HCT116 (cell line): Measurements from ENCODE around the gene HEY2. TPM values are rescaled to one million over a fixed set of nuclear protein-coding genes. Genes with fewer than 3 reads are reported as not detected.

Experiments
- ATAC-seq: fragments of 200-7000 bp; cut with Tn5 transposase; 2 replicates; pipeline ENCODE4 v1.9.1; 2020; ENCODE audit warnings: mild to moderate bottlenecking, moderate library complexity
- BruUV-seq: library from RNA; stranded (reverse); fragments of 400-500 nt; replicated peaks from 2 replicates; lab custom pipeline; 2021; lab: Mats Ljungman, UMichigan
- CTCF ChIA-PET: fragments of 300-600 bp; sonication (Branson Sonifier 250); formaldehyde crosslinking; loops from one replicate; lab custom pipeline; 2021; ENCODE audit warnings: antibody characterized with exemption; lab: Charles Lee
- POLR2A ChIA-PET: fragments of 300-600, 350-600 bp; sonication (Branson Sonifier 250); formaldehyde crosslinking; loops from one replicate; lab custom pipeline; 2021; ENCODE audit warnings: antibody characterized with exemption; lab: Charles Lee
- RAD21 ChIA-PET, 2 experiments: fragments of 300-600 bp; sonication (Branson Sonifier 250); formaldehyde crosslinking; loops; one replicate each; lab custom pipeline; 2023; ENCODE audit warnings: low total read pairs in 2 of 2; ENCODE audit not compliant: uncharacterized antibody in 2 of 2, unreplicated experiment in 2 of 2, low non-redundant PET in 1 of 2; lab: Charles Lee
- DNase-seq: peaks from one replicate; pipeline ENCODE4 v3.0.0-alpha.2; 2010; ENCODE audit warnings: low read depth, low spot score
- H2AFZ ChIP-seq: fragments of 200-600 bp; shearing (Covaris generic), sonication (generic); 2 replicates; pipeline ENCODE4 v1.6.1; 2017; ENCODE audit warnings: low read depth, mixed run types, mixed read lengths, antibody characterized with exemption, low read length; ENCODE audit not compliant: poor library complexity, severe bottlenecking
- H3K27ac ChIP-seq: 2 replicates; pipeline ENCODE4 v1.5.1; 2012; ENCODE audit warnings: low read depth, low read length
- H3K27me3 ChIP-seq: fragments of 200-600 bp; sonication (generic); 2 replicates; pipeline ENCODE4 v1.6.1; 2016; ENCODE audit warnings: mixed run types, low read length, mixed read lengths; ENCODE audit not compliant: insufficient read depth
- H3K36me3 ChIP-seq, 2 experiments: fragments of 200-500 bp in 1 of 2; fragments of 200-600 bp in 1 of 2; sonication (Bioruptor generic) in 1 of 2; sonication (generic) in 1 of 2; 2 replicates each; pipeline versions ENCODE4 v1.5.1 to v1.6.1; 2014 to 2016; ENCODE audit warnings: low read length in 2 of 2, inconsistent platforms in 1 of 2, mixed read lengths in 1 of 2, mixed run types in 1 of 2; ENCODE audit not compliant: insufficient read depth in 2 of 2, control insufficient read depth in 1 of 2
- H3K4me1 ChIP-seq, 2 experiments: fragments of 200-600 bp in 1 of 2; sonication (generic) in 1 of 2; 2 replicates each; pipeline versions ENCODE4 v1.5.1 to v1.6.1; 2012 to 2017; ENCODE audit warnings: low read length in 2 of 2, inconsistent platforms in 1 of 2, mild to moderate bottlenecking in 1 of 2, mixed read lengths in 1 of 2, mixed run types in 1 of 2, moderate library complexity in 1 of 2; ENCODE audit not compliant: insufficient read depth in 2 of 2, control insufficient read depth in 1 of 2
- H3K4me2 ChIP-seq: fragments of 200-600 bp; sonication (generic); 2 replicates; pipeline ENCODE4 v1.6.1; 2017; ENCODE audit warnings: mixed run types, low read length, mixed read lengths
- H3K4me3 ChIP-seq, 2 experiments: fragments of 200-600 bp in 1 of 2; sonication (generic) in 1 of 2; replicated peaks in 1 of 2; 2 replicates each; pipeline ENCODE4 v1.5.1; 2011 to 2016; ENCODE audit warnings: low read length in 2 of 2, control low read depth in 1 of 2, low read depth in 1 of 2, mild to moderate bottlenecking in 1 of 2, mixed read lengths in 1 of 2, mixed run types in 1 of 2
- H3K79me2 ChIP-seq: fragments of 200-600 bp; sonication (generic); 2 replicates; pipeline ENCODE4 v1.6.1; 2017; ENCODE audit warnings: mild to moderate bottlenecking, mixed run types, low read length, moderate library complexity, mixed read lengths; ENCODE audit not compliant: insufficient read depth
- H3K9ac ChIP-seq: fragments of 200-600 bp; sonication (generic); 2 replicates; pipeline ENCODE4 v1.6.1; 2016; ENCODE audit warnings: low read length, mixed read lengths
- H3K9me2 ChIP-seq: fragments of 200-600 bp; sonication (generic), shearing (Covaris generic); 2 replicates; pipeline ENCODE4 v1.6.1; 2017; ENCODE audit warnings: mixed run types, mild to moderate bottlenecking, moderate library complexity; ENCODE audit not compliant: insufficient read depth
- H3K9me3 ChIP-seq, 2 experiments: fragments of 200-500 bp in 1 of 2; fragments of 200-600 bp in 1 of 2; sonication (Bioruptor generic) in 1 of 2; sonication (generic) in 1 of 2; 2 replicates each; pipeline ENCODE4 v1.6.1; 2014 to 2017; ENCODE audit warnings: low read length in 2 of 2, mixed read lengths in 2 of 2, inconsistent platforms in 1 of 2, low read depth in 1 of 2, mild to moderate bottlenecking in 1 of 2, mixed run types in 1 of 2, moderate library complexity in 1 of 2; ENCODE audit not compliant: control insufficient read depth in 1 of 2, insufficient read depth in 1 of 2
- H4K20me1 ChIP-seq: fragments of 200-600 bp; sonication (generic), shearing (Covaris generic); 2 replicates; pipeline ENCODE4 v1.6.1; 2017; ENCODE audit warnings: mixed run types, mild to moderate bottlenecking, moderate library complexity; ENCODE audit not compliant: insufficient read depth
- ATF3 ChIP-seq: IDR thresholded peaks from 2 replicates; pipeline ENCODE4 v1.6.1; 2012
- EGR1 ChIP-seq: IDR thresholded peaks from 2 replicates; pipeline ENCODE4 v1.6.1; 2012; ENCODE audit warnings: low read depth
- ELF1 ChIP-seq: IDR thresholded peaks from 2 replicates; pipeline ENCODE4 v1.6.1; 2012; ENCODE audit warnings: low read depth, borderline replicate concordance
- EZH2 ChIP-seq: fragments of 200-600 bp; sonication (generic); IDR thresholded peaks from 2 replicates; pipeline ENCODE4 v1.6.1; 2017; ENCODE audit warnings: antibody characterized with exemption, mixed run types
- FOSL1 ChIP-seq: IDR thresholded peaks from 2 replicates; pipeline ENCODE4 v1.6.1; 2012; ENCODE audit warnings: low read depth
- POLR2A ChIP-seq: IDR thresholded peaks from 2 replicates; pipeline ENCODE4 v1.7.0; 2011; ENCODE audit warnings: borderline replicate concordance; ENCODE audit not compliant: insufficient read depth, insufficient read length; ENCODE audit errors: extremely low read depth
- SP1 ChIP-seq: IDR thresholded peaks from 2 replicates; pipeline ENCODE4 v1.6.1; 2012; ENCODE audit warnings: low read depth
- TCF7L2 ChIP-seq: IDR thresholded peaks from 2 replicates; pipeline ENCODE4 v1.7.0; 2011; ENCODE audit warnings: borderline replicate concordance, inconsistent platforms; ENCODE audit not compliant: insufficient read depth, insufficient read length; ENCODE audit errors: extremely low read depth
- ZBTB33 ChIP-seq: IDR thresholded peaks from 2 replicates; pipeline ENCODE4 v1.6.1; 2011; ENCODE audit warnings: mild to moderate bottlenecking, low read length, moderate library complexity; ENCODE audit not compliant: insufficient replicate concordance; ENCODE audit errors: extremely low read depth
- ZFX ChIP-seq: fragments of 450-650 bp; IDR thresholded peaks from 2 replicates; pipeline ENCODE4 v1.6.1; 2017
- ZNF274 ChIP-seq: fragments of 200-500 bp; sonication (Bioruptor generic); IDR thresholded peaks from 2 replicates; pipeline ENCODE4 v1.6.1; 2014; ENCODE audit warnings: mild to moderate bottlenecking, low read depth, low read length, inconsistent platforms
- intact Hi-C: fragments of 100-400 bp; cut with micrococcal nuclease; formaldehyde crosslinking; loops from 2 replicates; pipeline ENCODE4 v1.10.0; 2022
- total RNA-seq: library from RNA; stranded (reverse); gene quantifications from one replicate; pipeline ENCODE4 v1.2.1, GENCODE V29; 2021; ENCODE audit not compliant: unreplicated experiment
- TF ChIP-seq, protein P1 (sequence below), 3 experiments: fragments of 200-600 bp in 1 of 3; sonication (generic) in 1 of 3; IDR thresholded peaks in 2 of 3; conservative IDR thresholded peaks in 1 of 3; 2 replicates each; pipeline ENCODE4 v1.5.1; 2012 to 2017; ENCODE audit warnings: low read depth in 2 of 3, low read length in 2 of 3, antibody characterized with exemption in 1 of 3, borderline replicate concordance in 1 of 3, control low read depth in 1 of 3, mild to moderate bottlenecking in 1 of 3, mixed read lengths in 1 of 3, mixed run types in 1 of 3, moderate library complexity in 1 of 3; ENCODE audit not compliant: insufficient read depth in 1 of 3

HEY2 gene
- total RNA-seq, 1 experiment from 2014 or later = not detected

DNA sequence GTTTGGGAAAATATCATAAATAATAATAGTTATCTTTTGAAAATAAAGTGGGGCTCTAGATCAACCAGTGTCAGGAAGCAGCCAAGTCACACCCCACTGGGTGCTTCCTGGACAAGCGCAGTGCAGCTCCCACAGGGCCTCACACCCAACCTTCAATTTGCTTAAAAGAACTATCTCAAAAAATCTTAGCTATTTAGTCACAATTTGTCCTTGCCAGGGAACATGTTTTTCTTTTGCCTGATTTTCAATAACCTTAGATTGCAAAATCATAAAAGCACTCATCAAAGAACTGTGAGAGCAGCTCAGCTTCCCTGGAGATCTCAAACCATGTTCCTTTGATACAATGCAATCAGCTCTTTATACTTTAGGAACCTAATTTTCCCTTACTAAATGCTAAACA is 39.7 kb downstream of the HEY2 start:
- ChIA-PET RAD21 (no interaction called here), POLR2A (interaction anchor here (2.5 to 3.6 kb wide), 2 partner anchors 8 to 197 kb away, joined by 14 to 25 read pairs; partner anchors contain the start of gene TRMT11), CTCF (interaction anchor here (1.5 to 3.0 kb wide), 5 partner anchors 8 to 182 kb away, joined by 3 to 24 read pairs (median 10); partner anchors contain the start of gene HINT3)
- no peaks in the 10 kb centered on the region for H3K9me3 ChIP-seq
- no TSS peak for BruUV-seq
- H2AFZ ChIP-seq = no peak overlapping the region
- no peaks in the 10 kb centered on the region for H3K36me3 ChIP-seq
- no peak overlapping the region for H3K4me3 ChIP-seq
- H3K4me1 ChIP-seq = peaks cover 18 to 20% of the 10 kb centered on the region in 2 experiments; a peak in 3 of 4 replicates
- H3K27ac ChIP-seq = no peak overlapping the region
- H3K79me2 ChIP-seq = no peaks in the 10 kb centered on the region
- H3K9me2 ChIP-seq = no peaks in the 10 kb centered on the region
- no peaks in the 10 kb centered on the region for H4K20me1 ChIP-seq
- no peak for ATAC-seq
- H3K9ac ChIP-seq = no peak overlapping the region
- intact Hi-C loops = no loop called here
- TF ChIP-seq FOSL1 = no peak
- TF ChIP-seq ATF3 = no peak
- no peak for TF ChIP-seq EZH2
- no peaks in the 10 kb centered on the region for H3K27me3 ChIP-seq
- no peak overlapping the region for H3K4me2 ChIP-seq
- DNase-seq = no peak

DNA sequence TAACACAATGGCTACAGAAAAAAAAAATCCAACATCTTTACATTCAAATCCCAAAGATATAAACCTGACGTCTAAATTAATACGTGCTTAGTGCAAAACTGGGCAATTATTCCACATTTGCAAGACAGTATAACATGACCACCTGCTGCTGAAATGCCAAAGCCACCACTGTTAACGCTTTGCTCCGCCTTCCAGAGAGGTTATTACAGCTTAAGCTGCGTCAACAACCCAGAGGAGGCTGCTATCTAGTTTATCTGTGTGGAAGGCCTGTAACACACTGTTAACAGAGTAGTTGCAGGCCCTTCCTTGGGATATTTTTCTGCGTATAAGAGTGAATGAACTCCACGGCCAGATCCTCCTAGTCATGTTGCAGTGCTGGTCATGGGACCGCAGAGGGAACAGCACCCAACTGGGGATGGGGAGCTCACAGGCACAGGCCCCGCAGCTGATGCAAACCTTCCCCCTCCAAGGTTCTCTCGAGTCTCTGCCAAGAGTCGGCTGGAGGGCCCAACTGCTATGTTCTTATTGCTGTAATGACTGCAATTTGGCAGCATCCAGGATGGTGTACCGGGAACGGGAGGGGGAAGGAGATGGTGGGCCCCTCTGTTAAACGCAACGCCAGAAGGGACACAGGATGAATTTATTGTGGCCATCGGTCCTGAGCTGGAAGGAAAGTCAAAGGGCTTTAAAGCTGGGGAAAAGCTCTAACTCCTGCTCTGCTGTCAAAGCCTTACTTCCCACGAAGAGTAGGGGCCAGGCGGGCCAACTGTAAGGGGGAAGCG is 40.3 kb downstream of the HEY2 start:
- H3K27me3 ChIP-seq = no peaks in the 10 kb centered on the region
- peak overlapping the region; percentile 75 for H3K27ac ChIP-seq
- peaks cover 20 to 25% of the 10 kb centered on the region in 2 experiments; a peak in 3 of 4 replicates for H3K4me1 ChIP-seq
- intact Hi-C loops = loop anchor here (2.0 kb wide), 2 partner anchors 167 to 185 kb away; partner anchors contain the start of gene HINT3
- H3K36me3 ChIP-seq = no peaks in the 10 kb centered on the region
- H3K4me3 ChIP-seq = peak overlapping the region; percentile 78 to 80
- no peaks in the 10 kb centered on the region for H4K20me1 ChIP-seq
- H3K79me2 ChIP-seq = no peaks in the 10 kb centered on the region
- peak overlapping the region; percentile 62 for H3K9ac ChIP-seq
- no peaks in the 10 kb centered on the region for H3K9me2 ChIP-seq
- peak overlapping the region; percentile 13 for H2AFZ ChIP-seq
- POLR2A ChIA-PET = interaction anchor here (1.6 to 3.6 kb wide), 4 partner anchors 9 to 196 kb away, joined by 3 to 25 read pairs (median 11); partner anchors contain the start of genes HINT3 and TRMT11
- BruUV-seq = TSS peak; percentile 76
- no peak for DNase-seq
- CTCF ChIA-PET = interaction anchor here (1.5 to 3.0 kb wide), 7 partner anchors 8 to 185 kb away, joined by 3 to 24 read pairs (median 10); partner anchors contain the start of gene HINT3
- peak overlapping the region; percentile 90 for H3K4me2 ChIP-seq
- ATAC-seq = 0 out of 2 replicates have a peak, but pooled peaks have one; percentile 0
- H3K9me3 ChIP-seq = no peaks in the 10 kb centered on the region
- RAD21 ChIA-PET = interaction anchor here in 1 of 2 experiments (1.9 kb wide), 1 partner anchor 167 kb away, joined by 5 read pairs; the partner anchor contains the start of gene HINT3
- TF ChIP-seq ELF1 (no peak), SP1 (no peak), ZBTB33 (no peak), ATF3 (no peak), POLR2A (no peak), EGR1 (no peak), EZH2 (no peak), ZFX (no peak), ZNF274 (no peak), TCF7L2 (no peak)
- TF ChIP-seq, protein P1, sequence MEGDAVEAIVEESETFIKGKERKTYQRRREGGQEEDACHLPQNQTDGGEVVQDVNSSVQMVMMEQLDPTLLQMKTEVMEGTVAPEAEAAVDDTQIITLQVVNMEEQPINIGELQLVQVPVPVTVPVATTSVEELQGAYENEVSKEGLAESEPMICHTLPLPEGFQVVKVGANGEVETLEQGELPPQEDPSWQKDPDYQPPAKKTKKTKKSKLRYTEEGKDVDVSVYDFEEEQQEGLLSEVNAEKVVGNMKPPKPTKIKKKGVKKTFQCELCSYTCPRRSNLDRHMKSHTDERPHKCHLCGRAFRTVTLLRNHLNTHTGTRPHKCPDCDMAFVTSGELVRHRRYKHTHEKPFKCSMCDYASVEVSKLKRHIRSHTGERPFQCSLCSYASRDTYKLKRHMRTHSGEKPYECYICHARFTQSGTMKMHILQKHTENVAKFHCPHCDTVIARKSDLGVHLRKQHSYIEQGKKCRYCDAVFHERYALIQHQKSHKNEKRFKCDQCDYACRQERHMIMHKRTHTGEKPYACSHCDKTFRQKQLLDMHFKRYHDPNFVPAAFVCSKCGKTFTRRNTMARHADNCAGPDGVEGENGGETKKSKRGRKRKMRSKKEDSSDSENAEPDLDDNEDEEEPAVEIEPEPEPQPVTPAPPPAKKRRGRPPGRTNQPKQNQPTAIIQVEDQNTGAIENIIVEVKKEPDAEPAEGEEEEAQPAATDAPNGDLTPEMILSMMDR (IDR thresholded peaks at IDR 0.05 in 2 of 3, conservative IDR thresholded peaks at IDR 0.05 in 1 of 3; ENCODE audit: borderline replicate concordance in 1 of 3, insufficient read depth in 1 of 3, low read depth in 2 of 3, low read length in 2 of 3) = no peak
